ENCODE data around the gene AP1S3.

Gene AP1S3

GRCh38 chr2:223759569-223760430 lies 77.6 kb downstream of the AP1S3 start:
- Histone ChIP-seq H3K36me3 (ENCODE audit: insufficient read depth, low read length) (no peaks in the 10 kb centered on the region), H3K4me3 (ENCODE audit: low read length) (no peak overlapping the region), H3K4me1 (ENCODE audit: insufficient read depth, low read length) (no peaks in the 10 kb centered on the region), H2AFZ (ENCODE audit: low read depth, low read length) (no peak overlapping the region), H3K27me3 (ENCODE audit: insufficient read depth, low read length) (no peaks in the 10 kb centered on the region), H3K9me3 (ENCODE audit: low read length) (no peaks in the 10 kb centered on the region)

GRCh38 chr2:223758131-223758840 lies 79.1 kb downstream of the AP1S3 start:
- Histone ChIP-seq H3K36me3 (ENCODE audit: insufficient read depth, low read length) (no peaks in the 10 kb centered on the region), H3K4me3 (ENCODE audit: low read length) (no peak overlapping the region), H3K9me3 (ENCODE audit: low read length) (no peaks in the 10 kb centered on the region), H3K27me3 (ENCODE audit: insufficient read depth, low read length) (no peaks in the 10 kb centered on the region), H3K4me1 (ENCODE audit: insufficient read depth, low read length) (no peaks in the 10 kb centered on the region), H2AFZ (ENCODE audit: low read depth, low read length) (no peak overlapping the region)

- no peak overlapping the region for H3K4me3 ChIP-seq (ENCODE audit: low read length)
- H3K4me1 ChIP-seq (ENCODE audit: insufficient read depth, low read length): no peaks in the 10 kb centered on the region
- H3K9me3 ChIP-seq (ENCODE audit: low read length): no peaks in the 10 kb centered on the region
- no peaks in the 10 kb centered on the region for H3K27me3 ChIP-seq (ENCODE audit: insufficient read depth, low read length)
- no peak overlapping the region for H2AFZ ChIP-seq (ENCODE audit: low read depth, low read length)
- H3K36me3 ChIP-seq (ENCODE audit: insufficient read depth, low read length): no peaks in the 10 kb centered on the region
Observed at GRCh38 chr2:223753940-223754339, 83.4 kb downstream of the AP1S3 start.

- Histone ChIP-seq H3K4me1 (ENCODE audit: insufficient read depth, low read length) (no peaks in the 10 kb centered on the region), H2AFZ (ENCODE audit: low read depth, low read length) (no peak overlapping the region), H3K4me3 (ENCODE audit: low read length) (no peak overlapping the region), H3K36me3 (ENCODE audit: insufficient read depth, low read length) (no peaks in the 10 kb centered on the region), H3K27me3 (ENCODE audit: insufficient read depth, low read length) (no peaks in the 10 kb centered on the region), H3K9me3 (ENCODE audit: low read length) (no peaks in the 10 kb centered on the region)
Observed at GRCh38 chr2:223751012-223751411, 86.4 kb downstream of the AP1S3 start.

- Histone ChIP-seq H3K9me3 (ENCODE audit: low read length) (no peaks in the 10 kb centered on the region), H2AFZ (ENCODE audit: low read depth, low read length) (no peak overlapping the region), H3K4me1 (ENCODE audit: insufficient read depth, low read length) (no peaks in the 10 kb centered on the region), H3K36me3 (ENCODE audit: insufficient read depth, low read length) (no peaks in the 10 kb centered on the region), H3K27me3 (ENCODE audit: insufficient read depth, low read length) (no peaks in the 10 kb centered on the region), H3K4me3 (ENCODE audit: low read length) (no peak overlapping the region)
Observed at GRCh38 chr2:223747392-223748042, 89.9 kb downstream of the AP1S3 start.

- H3K4me3 ChIP-seq (ENCODE audit: low read length): no peak overlapping the region
- no peak overlapping the region for H2AFZ ChIP-seq (ENCODE audit: low read depth, low read length)
- no peaks in the 10 kb centered on the region for H3K36me3 ChIP-seq (ENCODE audit: insufficient read depth, low read length)
- no peaks in the 10 kb centered on the region for H3K9me3 ChIP-seq (ENCODE audit: low read length)
- no peaks in the 10 kb centered on the region for H3K27me3 ChIP-seq (ENCODE audit: insufficient read depth, low read length)
- H3K4me1 ChIP-seq (ENCODE audit: insufficient read depth, low read length): no peaks in the 10 kb centered on the region
Observed at GRCh38 chr2:223746611-223747010, 90.8 kb downstream of the AP1S3 start.

GRCh38 chr2:223744580-223744979 lies 92.8 kb downstream of the AP1S3 start:
- Histone ChIP-seq H3K36me3 (ENCODE audit: insufficient read depth, low read length) (no peaks in the 10 kb centered on the region), H3K4me3 (ENCODE audit: low read length) (no peak overlapping the region), H2AFZ (ENCODE audit: low read depth, low read length) (no peak overlapping the region), H3K9me3 (ENCODE audit: low read length) (no peaks in the 10 kb centered on the region), H3K4me1 (ENCODE audit: insufficient read depth, low read length) (no peaks in the 10 kb centered on the region), H3K27me3 (ENCODE audit: insufficient read depth, low read length) (no peaks in the 10 kb centered on the region)

GRCh38 chr2:223740679-223741078 lies 96.7 kb downstream of the AP1S3 start:
- Histone ChIP-seq H3K4me3 (ENCODE audit: low read length) (no peak overlapping the region), H3K4me1 (ENCODE audit: insufficient read depth, low read length) (no peaks in the 10 kb centered on the region), H3K27me3 (ENCODE audit: insufficient read depth, low read length) (no peaks in the 10 kb centered on the region), H3K36me3 (ENCODE audit: insufficient read depth, low read length) (no peaks in the 10 kb centered on the region), H2AFZ (ENCODE audit: low read depth, low read length) (no peak overlapping the region), H3K9me3 (ENCODE audit: low read length) (no peaks in the 10 kb centered on the region)

GRCh38 chr2:223737207-223737606 lies 100.2 kb downstream of the AP1S3 start:
- no peaks in the 10 kb centered on the region for H3K27me3 ChIP-seq (ENCODE audit: insufficient read depth, low read length)

GRCh38 chr2:223736488-223736887 lies 100.9 kb downstream of the AP1S3 start:
- no peak overlapping the region for H3K4me3 ChIP-seq (ENCODE audit: low read length)
- H3K4me1 ChIP-seq (ENCODE audit: insufficient read depth, low read length): no peaks in the 10 kb centered on the region
- no peaks in the 10 kb centered on the region for H3K9me3 ChIP-seq (ENCODE audit: low read length)
- H3K36me3 ChIP-seq (ENCODE audit: insufficient read depth, low read length): no peaks in the 10 kb centered on the region
- H2AFZ ChIP-seq (ENCODE audit: low read depth, low read length): no peak overlapping the region
- no peaks in the 10 kb centered on the region for H3K27me3 ChIP-seq (ENCODE audit: insufficient read depth, low read length)

More at GRCh38 chr2:223737207-223737606, 100.2 kb downstream of the AP1S3 start:
- Histone ChIP-seq H2AFZ (ENCODE audit: low read depth, low read length) (no peak overlapping the region), H3K4me3 (ENCODE audit: low read length) (no peak overlapping the region), H3K4me1 (ENCODE audit: insufficient read depth, low read length) (no peaks in the 10 kb centered on the region), H3K36me3 (ENCODE audit: insufficient read depth, low read length) (no peaks in the 10 kb centered on the region), H3K9me3 (ENCODE audit: low read length) (no peaks in the 10 kb centered on the region)

GRCh38 chr2:223735659-223736244 lies 101.6 kb downstream of the AP1S3 start:
- H2AFZ ChIP-seq (ENCODE audit: low read depth, low read length): no peak overlapping the region
- no peaks in the 10 kb centered on the region for H3K4me1 ChIP-seq (ENCODE audit: insufficient read depth, low read length)
- no peaks in the 10 kb centered on the region for H3K9me3 ChIP-seq (ENCODE audit: low read length)
- H3K36me3 ChIP-seq (ENCODE audit: insufficient read depth, low read length): no peaks in the 10 kb centered on the region
- no peak overlapping the region for H3K4me3 ChIP-seq (ENCODE audit: low read length)
- H3K27me3 ChIP-seq (ENCODE audit: insufficient read depth, low read length): no peaks in the 10 kb centered on the region

GRCh38 chr2:223735035-223735640 lies 102.2 kb downstream of the AP1S3 start:
- H3K4me1 ChIP-seq (ENCODE audit: insufficient read depth, low read length): no peaks in the 10 kb centered on the region
- H3K9me3 ChIP-seq (ENCODE audit: low read length): no peaks in the 10 kb centered on the region
- H2AFZ ChIP-seq (ENCODE audit: low read depth, low read length): no peak overlapping the region
- no peaks in the 10 kb centered on the region for H3K27me3 ChIP-seq (ENCODE audit: insufficient read depth, low read length)
- no peaks in the 10 kb centered on the region for H3K36me3 ChIP-seq (ENCODE audit: insufficient read depth, low read length)
- no peak overlapping the region for H3K4me3 ChIP-seq (ENCODE audit: low read length)

Data from neuron (in vitro differentiated cells).